GM19351 (cell line): ENCODE data around the gene KLK6.

Experiments used
- ATAC-seq: cut with Tn5 transposase; IDR thresholded peaks from one replicate; pipeline ENCODE4 v1.9.1; 2021; ENCODE audit warnings: mild to moderate bottlenecking, moderate library complexity; ENCODE audit not compliant: unreplicated experiment

The KLK6 gene

DNA sequence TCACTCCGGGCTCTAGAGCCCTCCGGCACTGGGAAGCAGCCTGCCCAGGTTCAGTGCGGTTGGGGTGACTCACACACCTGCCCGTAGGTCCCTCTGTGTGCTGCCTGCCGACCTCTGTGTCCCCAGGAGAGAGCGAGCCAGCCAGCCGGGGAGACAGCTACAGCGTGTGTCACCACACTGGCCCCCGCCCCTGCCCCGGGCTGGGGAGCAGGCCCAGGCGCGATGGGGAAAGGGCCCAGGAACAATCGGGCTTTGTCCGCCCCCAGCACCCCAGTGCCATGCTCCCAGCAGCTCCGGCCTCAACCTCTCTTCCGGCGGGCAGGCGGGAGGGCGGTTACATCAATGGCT is at the start of gene KLK6:
TSS of gene KLK6 (minus strand) at position 179 of the 348 bp plus-strand sequence. CDS start 1,487 bp downstream, outside the sequence.
- ATAC-seq = no peak

- no peak for ATAC-seq
Measured at GRCh38 chr19:51018745-51019543, 49.6 kb upstream of the KLK6 start.

DNA sequence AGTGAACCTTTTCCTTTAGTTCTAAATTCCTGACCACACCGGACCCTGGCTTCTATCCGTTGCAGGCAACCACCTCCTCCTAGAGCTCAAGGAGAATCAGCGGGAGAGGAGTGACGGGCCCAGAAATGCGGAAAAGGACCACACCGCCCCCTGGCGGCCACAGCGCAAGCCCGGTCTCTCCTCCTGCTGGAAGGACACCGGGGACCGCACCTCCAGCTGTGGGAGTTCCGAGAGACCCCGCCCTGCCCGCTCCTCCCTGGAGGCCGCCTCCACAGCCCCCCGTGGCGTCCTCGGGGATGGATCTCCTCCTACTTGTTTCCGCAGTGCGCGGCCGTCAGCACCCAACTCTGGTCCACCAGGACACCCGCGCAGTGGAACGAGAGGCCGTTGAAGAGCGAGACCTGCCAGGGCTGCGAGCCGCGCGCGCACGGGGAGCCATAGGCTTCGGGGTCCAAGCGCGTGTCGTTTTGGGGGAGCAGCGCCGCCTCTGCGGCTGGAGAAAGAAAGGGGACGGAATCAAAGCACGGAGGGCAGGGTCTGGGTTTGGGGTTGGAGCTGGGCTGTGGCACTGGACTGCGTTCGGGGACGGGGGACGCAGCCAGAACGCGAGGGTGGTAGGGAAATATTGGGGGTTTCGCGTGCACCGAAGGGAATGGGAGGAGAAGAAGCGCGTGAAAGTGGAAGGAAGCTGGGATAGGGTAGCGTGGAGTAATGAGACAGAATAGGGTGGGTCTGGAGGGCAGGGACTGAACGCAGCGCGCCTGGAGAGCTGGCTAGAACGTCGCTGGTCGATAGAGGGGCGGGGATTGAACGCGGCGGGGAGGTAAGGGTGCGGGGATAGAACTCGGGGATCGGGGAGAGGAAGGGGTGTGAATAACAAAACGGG is 47.6 kb upstream of the KLK6 start:
- no peak for ATAC-seq

GRCh38 chr19:51015691-51016267 is 46.4 kb upstream of the KLK6 start:
- ATAC-seq = no peak

- ATAC-seq = no peak
Measured at GRCh38 chr19:51014242-51014641, 44.9 kb upstream of the KLK6 start.

DNA sequence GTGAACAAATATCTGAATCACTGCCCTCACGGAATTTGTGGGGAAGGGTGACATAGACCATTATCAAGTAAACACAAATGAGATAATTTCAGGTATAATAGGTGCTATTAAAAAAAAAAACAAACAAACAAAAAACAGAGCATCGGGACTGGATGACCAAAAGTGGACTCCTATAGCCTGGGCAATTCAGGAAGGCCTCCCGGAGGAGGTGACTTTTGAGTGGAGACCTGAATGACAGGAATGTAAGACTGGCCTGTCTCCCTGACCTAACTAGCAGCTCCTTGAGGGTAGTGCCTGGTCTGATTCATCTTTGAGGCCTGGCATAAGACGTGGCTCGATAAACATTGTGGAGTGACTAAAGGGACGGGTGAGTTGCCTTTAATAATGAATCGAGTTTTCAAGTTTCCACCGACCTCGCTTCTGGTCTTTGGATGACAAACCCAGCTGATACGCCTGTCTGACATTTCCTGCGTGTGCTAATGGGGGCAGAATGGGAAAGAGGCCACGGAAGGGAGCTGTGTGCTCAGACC is 43.3 kb upstream of the KLK6 start:
- ATAC-seq = no peak

DNA sequence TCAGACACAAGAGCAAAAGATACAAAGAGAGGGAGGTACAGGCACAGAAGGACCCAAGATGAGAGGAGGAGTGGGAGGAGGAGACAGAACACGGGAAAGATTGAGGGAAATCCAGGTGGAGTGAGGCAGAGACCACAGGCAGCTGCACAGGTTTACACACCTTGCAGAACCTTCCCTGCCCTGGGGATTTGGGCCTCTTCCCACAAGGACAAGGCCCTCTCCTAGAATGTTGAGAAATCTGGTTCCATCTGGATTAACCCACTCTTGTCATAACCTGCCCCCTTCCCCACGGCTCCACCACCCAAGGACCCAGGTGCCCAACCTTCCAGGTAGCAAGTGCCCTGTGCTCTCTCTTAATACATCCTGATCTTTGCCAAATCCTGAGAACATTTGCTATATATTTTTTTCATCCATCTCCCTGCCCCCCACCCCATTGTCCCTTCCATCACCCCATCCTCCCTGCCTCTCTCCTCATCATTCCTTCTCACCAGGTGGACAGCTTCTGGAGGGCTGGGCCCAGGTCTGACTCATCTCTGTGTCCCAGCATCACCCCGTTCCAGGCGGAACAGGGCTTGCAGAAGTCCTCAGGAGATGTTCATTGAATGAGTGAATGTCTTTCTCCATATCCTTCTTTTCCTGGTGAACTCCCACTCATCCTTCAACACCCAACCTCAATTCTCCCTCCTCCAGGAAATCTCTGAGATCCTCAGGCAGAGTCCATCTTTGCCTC is 40.8 kb upstream of the KLK6 start:
- no peak for ATAC-seq

GRCh38 chr19:51009061-51009891 is 39.9 kb upstream of the KLK6 start:
- ATAC-seq = no peak

GRCh38 chr19:51007488-51007887 is 38.1 kb upstream of the KLK6 start:
- no peak for ATAC-seq

GRCh38 chr19:51006406-51006805 is 37.0 kb upstream of the KLK6 start:
- no peak for ATAC-seq

DNA sequence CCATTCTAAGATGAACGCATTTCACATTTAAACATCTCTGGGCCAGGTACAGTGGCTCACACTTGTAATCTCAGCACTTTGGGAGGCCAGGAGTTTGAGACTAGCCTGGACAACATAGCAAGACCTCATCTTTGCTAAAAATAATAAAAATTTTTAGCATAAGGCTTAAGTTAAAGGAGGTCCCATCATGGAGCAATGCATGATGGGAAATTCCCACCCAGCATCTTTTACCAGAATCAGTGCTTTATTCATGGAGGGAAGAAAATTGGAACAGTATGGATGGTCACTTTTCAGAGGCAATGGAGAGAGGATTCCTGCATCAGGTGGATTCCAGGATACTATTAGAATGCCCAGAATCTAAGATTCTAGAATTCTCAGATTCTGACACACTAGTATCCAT is 35.9 kb upstream of the KLK6 start:
- ATAC-seq = no peak

GRCh38 chr19:51003316-51003715 is 33.9 kb upstream of the KLK6 start:
- ATAC-seq = no peak

DNA sequence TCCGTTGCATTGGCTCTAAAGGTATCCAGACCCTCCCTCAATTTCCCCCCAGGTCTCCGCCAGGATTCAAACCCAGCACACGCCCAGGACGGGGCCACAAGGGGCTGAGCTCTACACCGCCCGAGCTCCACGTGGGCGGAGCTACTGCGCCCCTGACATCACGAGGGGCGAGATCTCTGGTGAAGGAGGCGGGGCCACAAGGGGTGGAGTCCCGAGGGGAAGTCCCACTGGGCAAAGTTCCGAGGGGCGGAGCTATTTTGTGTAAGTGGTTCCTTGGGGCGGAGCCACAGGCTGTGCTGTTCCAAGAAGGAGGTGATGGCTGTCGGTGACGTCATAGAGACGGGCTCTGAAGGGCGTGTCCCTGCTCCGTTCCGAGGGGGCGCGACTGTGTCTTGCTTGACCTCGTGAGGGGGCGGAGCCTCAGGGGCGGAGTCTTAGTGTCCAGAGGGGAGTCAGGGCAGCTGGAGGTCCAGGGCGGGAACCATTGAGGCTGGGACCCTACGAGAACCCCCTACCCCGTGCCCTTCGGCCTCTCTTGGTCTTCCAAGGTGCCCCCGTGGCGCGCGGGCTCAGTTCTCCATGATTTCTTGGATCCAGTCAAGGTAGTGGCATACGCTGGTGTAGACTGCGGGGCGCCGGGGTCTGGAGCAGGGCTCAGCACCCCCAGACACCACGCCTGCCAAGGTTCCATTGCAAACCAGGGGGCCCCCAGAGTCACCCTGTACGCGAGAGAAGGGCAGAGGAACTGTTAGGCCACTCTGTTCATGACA is 33.3 kb upstream of the KLK6 start:
- ATAC-seq = no peak

DNA sequence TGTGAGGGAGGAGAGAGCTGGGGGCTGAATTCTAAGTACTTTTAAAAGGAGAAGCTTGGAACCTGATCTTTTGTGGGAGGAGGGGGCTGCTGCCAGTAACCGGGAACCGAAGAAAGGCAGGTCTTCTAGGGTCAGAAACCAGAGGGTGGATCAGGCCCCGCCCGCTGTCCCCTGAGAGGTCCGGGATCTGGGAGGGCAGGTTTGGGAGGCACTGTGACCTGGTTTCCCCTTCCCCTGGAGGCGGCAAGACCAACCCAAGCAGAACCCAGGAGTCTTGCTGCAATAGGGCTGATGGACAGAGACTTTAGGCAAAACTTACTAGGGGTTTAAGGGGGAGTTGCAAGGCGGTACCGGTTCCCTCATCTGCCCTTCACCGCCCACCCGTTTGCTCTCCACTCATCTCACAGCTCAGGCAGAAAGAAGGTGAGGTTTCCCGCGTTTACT is 32.7 kb upstream of the KLK6 start:
- no peak for ATAC-seq

DNA sequence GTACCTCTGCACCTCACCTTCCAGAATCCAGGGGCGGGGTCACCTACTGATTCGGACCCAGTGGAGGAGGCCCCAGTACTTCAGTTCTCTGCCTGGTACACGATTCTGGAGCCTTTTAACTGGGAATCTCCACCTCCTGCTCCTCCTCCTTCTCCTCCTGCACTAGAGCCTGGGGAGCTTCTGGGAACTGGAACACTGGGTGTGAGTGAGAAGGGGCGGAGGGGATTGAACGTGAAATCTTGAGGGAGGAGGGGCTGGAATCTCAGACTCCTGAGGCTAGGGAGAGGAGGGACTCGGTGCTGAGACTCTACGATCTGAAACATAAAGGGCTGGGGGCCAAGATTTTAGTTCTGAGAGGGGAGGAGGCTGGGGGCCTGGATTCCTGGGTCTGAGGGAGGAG is 32.1 kb upstream of the KLK6 start, which contains the start of gene KLK8:
TSS of gene KLK8 (minus strand) at position 90 of the 400 bp plus-strand sequence. CDS start 437 bp downstream, outside the sequence.
- no peak for ATAC-seq

DNA sequence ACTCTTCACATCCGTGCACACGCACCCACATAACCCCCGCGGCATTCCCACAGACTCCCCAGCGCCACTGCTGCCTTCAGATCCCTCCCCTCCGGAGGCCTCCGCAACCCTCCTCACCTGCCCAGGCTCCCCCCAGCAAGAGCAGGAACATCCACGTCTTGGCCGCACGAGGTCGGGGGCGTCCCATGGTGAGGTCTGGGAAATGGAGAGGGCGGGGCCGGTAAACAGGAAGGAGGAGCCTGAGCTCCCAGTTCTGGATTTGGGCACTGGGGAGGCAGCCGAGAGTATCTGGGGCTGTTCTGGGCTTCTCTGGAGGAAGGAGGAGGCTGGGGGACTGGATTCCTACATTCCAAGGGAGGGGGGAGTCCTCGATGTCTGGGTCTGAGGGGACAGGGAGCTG is 31.6 kb upstream of the KLK6 start:
- no peak for ATAC-seq

DNA sequence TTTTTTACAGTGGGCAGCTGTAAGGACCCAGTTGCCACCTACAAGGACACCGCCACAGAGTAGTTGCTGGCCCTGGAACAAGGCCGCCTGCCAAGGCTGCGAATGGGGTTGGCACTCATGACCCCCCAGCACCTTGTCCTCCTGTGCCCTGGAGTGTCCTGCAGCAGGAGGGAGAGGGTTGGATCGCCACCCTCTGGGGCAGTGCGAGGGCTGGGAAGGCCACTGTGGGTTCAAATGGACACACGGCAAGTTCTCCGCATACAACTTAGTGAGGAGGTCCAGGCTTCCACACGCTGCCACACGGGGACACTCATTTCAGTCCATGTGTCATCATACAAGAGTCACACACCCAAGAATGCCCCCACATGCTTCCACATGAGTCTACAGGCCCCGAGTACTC is 31.0 kb upstream of the KLK6 start:
- ATAC-seq = no peak

DNA sequence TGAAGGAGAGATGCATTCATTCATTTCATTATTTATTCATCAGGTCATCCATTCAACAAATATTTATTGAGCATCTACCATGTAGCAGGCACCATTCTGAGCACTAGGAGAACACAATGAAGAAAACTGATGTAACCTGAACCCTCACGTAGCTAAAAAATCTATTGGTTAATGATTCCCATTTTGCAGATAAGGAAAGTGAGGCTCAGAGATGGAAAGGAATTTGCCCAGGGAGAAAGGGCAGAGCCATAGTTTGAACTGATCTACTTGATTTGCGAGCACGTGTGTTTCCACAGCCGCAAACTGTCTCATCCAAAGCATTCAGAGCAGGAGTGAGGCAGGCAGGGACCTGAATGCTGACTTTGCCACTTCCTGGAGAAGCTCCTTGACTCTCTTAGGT is 29.3 kb upstream of the KLK6 start:
- no peak for ATAC-seq

- no peak for ATAC-seq
Measured at GRCh38 chr19:50998061-50998460, 28.7 kb upstream of the KLK6 start.
